Measurements from ENCODE around the gene STARD5.

DNA sequence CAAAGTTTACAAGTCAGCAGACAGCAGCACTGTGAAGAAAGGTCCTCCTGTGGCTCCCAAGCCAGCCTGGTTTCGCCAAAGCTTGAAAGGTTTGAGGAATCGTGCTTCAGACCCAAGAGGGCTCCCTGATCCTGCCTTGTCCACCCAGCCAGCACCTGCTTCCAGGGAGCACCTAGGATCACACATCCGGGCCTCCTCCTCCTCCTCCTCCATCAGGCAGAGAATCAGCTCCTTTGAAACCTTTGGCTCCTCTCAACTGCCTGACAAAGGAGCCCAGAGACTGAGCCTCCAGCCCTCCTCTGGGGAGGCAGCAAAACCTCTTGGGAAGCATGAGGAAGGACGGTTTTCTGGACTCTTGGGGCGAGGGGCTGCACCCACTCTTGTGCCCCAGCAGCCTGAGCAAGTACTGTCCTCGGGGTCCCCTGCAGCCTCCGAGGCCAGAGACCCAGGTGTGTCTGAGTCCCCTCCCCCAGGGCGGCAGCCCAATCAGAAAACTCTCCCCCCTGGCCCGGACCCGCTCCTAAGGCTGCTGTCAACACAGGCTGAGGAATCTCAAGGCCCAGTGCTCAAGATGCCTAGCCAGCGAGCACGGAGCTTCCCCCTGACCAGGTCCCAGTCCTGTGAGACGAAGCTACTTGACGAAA lies 24.2 kb downstream of the STARD5 start:
- TF ChIP-seq, protein P1, sequence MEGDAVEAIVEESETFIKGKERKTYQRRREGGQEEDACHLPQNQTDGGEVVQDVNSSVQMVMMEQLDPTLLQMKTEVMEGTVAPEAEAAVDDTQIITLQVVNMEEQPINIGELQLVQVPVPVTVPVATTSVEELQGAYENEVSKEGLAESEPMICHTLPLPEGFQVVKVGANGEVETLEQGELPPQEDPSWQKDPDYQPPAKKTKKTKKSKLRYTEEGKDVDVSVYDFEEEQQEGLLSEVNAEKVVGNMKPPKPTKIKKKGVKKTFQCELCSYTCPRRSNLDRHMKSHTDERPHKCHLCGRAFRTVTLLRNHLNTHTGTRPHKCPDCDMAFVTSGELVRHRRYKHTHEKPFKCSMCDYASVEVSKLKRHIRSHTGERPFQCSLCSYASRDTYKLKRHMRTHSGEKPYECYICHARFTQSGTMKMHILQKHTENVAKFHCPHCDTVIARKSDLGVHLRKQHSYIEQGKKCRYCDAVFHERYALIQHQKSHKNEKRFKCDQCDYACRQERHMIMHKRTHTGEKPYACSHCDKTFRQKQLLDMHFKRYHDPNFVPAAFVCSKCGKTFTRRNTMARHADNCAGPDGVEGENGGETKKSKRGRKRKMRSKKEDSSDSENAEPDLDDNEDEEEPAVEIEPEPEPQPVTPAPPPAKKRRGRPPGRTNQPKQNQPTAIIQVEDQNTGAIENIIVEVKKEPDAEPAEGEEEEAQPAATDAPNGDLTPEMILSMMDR (conservative IDR thresholded peaks at IDR 0.05): no peak
- TF ChIP-seq EZH2 (IDR thresholded peaks at IDR 0.05; ENCODE audit: low read depth): no peak

All from PC-9 (cell line).